Right forelimb (tissue), 1 donor: ENCODE measurements around the gene MESD.
"Not testable (repeated sequence)": the region's sequence is repeated elsewhere in the genome, so short reads cannot be mapped to it uniquely, and the experiment has no call there.

ENCODE experiments used
- DNase-seq: peaks from one replicate; pipeline ENCODE4 v3.0.0-alpha.2; 2018

The MESD gene

DNA sequence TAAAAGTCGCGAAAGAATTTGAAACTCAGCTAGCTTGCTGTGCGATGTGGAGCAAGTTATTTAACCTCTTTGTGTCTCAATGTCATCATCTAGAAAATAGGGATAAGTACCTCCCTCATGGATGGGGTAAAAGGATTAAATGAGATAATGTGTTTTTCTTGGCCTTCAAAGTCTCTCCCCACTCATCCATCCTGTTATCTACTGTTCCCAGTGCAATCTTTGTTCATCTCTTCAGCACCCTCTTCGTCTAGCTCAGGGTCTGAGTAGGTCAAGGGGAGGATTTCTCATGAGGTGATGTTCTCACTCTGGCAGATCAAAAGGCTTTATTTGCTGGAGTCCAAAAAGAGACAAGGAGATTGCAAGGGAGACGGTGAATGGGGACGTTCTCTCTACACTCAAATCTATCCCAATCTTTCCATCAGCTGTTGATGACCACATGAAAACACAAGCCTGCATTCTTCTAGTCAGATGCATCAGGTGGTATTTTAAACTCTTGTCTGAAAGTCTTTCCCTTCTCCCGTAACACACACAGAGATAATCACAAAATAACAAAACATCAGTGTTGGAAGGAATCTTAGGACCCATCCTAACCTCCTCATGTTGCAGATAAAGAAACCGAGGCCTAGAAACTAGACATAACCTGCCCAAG is 1.3 kb downstream of the MESD start:
- DNase-seq: no peak

DNA sequence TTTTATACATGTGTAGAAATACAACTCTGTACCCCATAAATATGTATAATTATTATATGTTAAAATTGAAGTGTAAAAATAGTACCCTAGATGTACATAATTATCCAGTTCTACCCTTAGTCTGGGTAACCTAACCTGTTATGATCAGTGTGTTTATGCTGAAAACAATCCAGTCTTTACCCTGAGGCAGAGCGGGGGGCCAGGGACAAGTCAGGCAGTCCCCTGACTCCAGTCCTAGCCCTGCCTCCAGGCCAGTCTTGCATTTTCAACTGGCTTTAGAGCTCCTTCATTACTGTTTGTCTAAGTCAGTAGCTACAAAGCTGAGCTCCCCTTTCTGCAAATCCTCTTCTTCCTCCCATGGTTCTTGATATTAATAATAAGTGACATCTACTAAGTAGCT is 3.1 kb downstream of the MESD start:
- DNase-seq: no peak

DNA sequence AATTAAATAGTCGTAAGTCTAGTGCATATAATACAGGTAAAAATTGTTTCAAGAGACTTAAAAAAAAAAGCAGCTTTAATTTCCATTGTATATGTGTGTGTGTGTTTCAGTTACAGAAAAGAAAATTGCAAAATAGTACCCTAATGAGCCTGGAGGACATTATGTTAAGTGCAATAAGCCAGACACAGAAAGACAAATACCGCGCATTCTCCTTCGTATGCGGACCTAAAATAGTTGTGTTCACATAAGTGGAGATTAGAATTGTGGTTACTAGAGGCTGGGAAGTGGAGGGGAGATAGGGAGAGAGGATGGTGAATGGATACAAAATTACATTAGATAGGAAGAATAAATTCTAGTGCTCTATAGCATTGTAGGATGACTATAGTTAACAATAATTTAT is 3.6 kb downstream of the MESD start:
- no peak for DNase-seq

DNA sequence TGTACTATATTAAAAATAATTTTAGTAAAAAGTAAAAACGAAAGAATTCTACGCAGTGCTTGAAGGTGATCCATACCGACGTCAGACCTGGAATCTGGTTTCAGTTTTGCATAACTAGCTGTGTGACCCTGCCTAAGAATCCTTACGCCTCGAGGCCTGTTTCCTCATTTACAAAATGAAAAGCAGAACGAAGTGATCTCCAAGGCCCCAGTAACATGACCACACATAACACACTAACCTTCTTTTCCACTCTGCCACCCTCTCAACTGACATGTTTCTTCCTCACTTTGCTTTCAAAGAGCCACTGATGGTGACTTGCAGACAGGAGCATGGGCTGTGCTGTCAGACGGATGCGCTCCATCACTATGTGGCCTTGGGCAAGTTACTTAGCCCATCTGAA is 4.8 kb downstream of the MESD start:
- DNase-seq: no peak

DNA sequence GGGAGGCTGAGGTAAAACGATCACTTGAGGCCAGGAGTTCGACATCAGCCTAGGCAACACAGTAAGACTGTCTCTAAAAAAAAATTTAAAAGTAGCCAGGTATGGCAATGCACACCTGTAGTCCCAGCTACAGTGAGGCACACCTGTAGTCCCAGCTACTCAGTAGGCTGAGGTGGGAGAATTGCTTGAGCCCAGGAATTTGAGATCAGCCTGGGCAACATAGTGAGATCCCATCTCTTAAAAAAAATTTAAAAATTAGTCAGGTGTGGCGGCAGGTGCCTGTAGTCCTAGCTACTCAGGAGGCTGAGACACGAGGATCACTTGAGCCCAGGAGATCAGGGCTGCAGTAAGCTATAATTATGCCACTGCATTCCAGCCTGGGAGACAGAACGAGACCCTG is 6.8 kb downstream of the MESD start:
- no peak for DNase-seq

DNA sequence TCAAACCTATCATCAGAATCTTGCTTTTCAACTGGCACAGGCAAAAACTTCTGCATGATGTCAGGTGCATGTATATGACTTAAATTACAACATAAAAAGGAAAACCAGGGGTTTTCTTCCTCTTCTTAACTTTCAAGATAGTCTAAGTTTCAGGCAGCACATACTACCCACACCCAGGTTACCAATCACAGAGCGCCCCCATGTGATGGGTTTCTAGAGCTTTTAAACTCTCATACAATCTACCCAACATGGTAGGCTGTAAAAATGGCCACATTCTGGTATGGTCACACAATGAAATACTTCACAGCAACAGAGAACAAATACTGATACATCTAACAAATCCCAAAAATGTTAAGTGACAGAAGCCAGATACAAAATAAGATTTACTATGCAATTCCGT is 7.4 kb downstream of the MESD start:
- DNase-seq: no peak

DNA sequence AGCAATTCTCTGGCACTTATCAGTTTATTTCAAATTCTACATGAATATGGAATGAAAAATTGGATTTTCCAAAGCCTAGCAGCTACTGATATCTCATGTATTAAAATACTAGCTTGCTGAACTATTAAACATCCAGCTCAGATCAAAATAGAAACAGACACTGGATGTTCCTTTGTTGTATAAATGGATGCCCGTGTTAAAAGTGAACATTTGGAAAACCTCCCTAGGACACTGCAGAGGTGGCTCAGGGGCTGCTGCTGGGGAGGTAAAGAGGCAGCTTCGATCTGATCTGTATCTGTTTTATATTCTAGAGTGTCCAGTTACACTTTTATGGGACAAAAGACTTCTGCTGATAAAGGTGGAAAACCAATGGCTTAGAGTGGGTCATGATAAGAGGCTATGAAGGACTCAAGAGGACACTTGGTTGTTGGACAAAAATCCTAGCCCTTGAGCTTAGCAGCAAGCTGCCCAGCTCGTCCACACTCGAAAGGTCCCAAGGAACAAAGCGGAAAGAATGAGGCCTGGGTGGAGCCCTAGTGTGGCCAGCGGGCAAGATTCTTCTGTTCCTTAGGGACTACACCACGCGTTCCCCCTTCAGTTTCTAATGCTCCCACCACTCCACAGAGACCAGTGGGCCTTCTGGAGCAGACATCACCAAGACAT is 9.9 kb downstream of the MESD start:
- DNase-seq: no peak

DNA sequence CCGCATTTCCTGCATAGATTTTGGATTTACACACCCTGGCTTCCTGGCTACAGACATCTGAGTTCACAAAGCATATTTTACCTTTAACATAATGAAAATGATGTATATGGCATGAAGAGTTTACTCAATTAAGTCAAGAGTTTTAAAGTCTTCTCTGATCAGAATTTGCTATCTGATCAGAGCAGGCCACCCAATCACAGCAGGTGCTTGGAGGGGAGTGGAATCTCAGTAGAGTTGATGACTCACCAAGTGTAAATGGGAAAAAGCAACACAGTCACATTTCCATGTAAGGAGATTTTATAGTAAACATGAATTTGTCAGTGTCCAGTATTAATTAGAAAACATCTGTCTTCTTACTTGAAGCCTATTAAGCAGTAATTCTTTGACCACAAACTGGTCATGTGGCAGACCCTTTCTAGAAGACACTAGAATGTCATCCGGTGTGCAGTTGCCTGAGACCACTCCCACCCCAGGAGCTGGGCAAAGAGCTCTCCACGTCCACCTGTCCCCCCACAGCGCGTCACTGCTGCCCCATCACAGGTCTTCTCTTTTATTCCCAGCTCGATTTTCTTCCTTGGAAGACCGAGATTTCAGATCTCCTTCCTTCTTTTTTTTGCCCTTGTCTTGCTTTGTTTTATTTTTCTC is 10.8 kb downstream of the MESD start:
- DNase-seq: no peak

DNA sequence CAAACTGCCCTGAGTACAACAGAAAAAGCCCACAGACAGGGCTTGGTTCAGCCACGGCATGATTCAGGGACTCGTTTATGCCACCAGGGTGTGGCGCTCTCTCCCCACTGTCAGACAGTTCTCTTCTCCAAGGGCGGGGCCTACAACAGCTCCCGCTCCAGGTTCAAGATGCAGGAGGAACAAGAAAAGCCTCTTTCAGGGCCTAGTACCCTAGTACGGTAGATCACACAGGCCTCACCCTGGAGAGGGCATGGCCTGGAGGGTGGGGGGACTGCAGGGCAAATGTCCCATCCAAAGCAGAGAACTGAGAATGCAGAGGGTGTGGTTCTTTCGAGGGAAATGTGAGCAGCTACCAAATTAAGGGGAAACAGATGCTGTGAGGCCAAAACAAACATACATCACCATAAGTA is 12.0 kb downstream of the MESD start:
- DNase-seq: peak; percentile 79

DNA sequence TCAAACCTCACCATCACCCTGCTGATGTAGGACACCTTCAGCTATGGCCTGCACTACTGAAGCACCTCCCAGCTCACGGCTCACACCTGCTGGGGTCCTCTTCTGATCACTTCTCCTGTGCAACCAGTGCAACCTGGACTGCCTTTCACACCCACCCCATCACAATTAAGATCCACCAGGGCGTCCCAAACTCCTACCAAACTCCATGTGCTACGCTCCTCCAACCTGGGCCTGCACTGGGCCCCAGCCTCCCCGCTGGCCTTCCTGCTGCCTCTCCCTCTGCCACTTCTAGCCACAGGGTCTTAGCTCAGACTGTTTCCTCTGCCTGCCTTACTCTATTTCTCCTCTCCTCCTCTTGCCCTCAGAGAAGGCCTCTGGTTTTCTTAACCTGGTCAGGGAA is 12.8 kb downstream of the MESD start:
- DNase-seq: no peak

DNA sequence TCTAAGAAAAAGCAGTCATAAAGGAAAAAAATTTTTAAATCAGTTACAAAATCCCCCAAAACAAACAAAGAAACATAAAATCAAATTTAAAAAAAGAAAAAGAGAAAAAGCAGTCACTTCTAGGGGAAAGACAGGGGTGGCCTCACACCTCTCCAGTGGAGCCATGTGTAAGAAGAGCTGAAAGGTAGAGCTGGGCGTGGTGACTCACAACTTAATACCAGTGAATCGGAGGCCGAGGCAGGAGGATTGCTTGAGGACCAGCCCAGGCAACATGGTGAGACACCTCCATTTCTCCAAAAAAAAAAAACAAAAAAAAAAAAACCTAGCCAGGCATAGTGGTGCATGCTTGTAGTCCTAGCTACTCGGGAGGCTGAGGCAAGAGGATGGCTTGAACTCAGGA is 14.7 kb downstream of the MESD start:
- no peak for DNase-seq

DNA sequence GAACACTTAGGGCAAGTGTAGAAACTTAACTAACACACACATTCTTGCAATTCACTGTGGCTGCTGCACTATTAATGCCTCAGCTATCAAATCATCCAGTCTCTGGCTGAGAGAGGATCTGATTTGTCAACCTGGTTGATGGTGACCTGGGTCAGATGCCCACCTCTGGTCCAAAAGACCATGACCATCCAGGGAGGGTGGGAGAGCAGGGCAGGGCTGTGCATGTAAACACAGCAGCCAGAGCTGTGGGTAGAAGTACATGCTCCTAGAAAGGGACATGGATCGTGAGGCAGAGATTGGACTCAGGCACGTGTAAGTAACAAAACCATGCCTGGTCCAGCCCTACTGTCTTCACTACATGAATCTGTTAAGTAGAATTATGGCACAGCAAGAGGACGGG is 17.3 kb downstream of the MESD start:
- DNase-seq: no peak

DNA sequence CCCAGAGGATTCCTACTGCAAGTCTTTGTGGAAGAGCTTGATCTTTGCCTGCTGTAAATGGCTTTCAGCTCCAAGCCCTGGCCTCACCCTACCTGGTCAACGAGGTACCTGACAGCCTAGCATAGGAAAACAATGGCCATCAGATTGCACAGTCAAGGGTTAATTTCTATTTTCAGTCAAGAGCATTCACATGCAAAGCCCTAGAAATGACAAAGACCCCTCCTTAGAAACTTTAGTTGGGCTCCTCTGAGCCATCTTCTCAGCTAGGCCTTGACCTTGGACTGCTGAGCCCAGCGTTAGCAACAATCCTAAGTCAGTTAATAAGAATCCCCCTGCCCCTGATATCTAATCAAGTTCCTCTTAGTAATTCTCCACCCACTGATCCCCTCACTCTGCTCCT is 18.5 kb downstream of the MESD start:
- DNase-seq: no peak

DNA sequence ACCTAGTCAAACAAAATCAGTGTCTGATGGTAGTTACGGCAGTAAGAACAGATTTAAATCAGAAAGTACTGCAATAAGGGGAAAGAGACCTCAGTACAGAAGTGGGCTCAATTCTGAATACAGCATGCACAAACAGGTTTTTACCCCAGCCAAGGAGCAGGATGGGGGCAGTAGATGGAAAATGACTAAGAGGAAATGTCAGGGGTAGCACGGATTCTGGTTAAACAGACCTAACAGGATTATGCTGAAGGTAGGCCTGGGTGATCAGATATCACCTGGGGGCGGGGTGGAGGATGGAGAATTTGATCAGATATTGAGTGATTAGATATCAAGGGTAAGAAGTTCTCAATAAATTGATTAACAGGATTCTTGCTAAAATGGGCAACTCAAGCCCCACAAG is 19.0 kb downstream of the MESD start:
- no peak for DNase-seq

DNA sequence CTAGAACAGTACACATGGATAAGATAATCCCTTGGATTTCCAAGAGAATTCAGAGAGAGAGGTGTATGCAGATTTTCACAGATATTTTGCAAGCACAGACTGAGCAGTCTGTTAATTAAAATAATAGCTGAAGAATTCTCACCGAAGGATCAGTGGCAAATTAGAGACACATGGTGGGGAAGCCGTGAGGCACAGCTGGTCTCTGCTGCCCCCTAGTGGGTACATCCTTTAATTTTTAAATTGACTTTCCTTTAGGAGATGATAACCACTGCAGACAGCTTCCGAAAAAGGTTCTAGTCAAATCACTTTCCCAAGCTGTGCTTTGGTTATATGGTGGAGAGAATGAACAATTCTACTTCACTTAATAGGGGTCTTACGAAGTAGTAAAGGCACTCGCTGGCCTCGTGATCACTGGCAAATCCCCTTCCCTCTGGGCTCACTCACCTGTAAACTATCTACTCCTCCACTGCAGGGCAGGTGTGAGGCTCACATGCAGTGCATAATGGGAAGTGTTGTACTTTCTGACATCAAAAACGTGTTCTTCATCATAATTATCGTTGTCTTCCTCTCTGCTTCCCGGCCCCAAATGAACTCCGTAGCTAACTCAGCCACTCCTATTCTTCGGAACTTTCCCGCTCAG is 19.5 kb downstream of the MESD start:
- DNase-seq: peak; percentile 77

DNA sequence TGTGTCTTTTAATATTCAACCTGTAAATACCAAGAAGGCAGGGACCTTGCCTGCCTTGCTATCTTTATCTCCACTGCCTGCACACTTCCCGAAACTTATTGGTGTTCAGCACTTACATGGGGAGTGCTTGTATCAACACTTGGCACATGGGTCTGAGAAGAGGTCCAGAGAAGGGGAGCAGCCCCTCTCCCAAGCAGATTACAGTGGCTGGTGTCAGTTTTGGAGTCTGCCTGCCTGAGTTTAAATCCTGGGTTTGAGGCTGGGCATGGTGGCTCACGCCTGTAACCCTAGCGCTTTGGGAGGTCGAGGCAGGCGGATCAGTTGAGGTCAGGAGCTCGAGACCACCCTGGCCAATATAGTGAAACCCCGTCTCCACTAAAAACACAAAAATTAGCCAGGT is 20.3 kb downstream of the MESD start:
- no peak for DNase-seq

DNA sequence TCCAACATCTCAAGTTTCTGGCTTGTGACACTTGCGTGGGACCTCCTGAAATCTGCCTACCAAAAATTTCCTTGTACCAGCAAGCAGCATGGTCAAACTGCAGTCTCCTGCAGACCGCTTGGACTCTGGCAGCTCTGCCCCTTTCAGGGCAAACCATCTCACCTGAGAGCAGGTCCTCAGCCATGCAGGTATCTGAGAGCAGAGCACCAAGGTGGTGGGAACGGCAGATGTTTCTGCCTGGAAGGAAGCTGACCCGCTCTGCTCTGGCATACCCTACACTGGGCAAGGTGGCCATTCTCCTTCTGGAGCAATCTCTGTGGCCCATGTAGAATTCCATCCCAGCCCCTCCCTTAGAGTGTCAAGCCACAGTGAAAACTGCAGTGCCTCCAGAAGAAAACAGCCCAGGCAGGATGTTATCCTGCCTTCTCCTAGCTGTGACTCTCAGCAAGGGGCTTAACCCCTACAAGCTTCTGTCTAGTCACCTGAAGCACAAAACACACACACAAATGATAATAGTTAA is 21.6 kb downstream of the MESD start:
- DNase-seq: no peak

DNA sequence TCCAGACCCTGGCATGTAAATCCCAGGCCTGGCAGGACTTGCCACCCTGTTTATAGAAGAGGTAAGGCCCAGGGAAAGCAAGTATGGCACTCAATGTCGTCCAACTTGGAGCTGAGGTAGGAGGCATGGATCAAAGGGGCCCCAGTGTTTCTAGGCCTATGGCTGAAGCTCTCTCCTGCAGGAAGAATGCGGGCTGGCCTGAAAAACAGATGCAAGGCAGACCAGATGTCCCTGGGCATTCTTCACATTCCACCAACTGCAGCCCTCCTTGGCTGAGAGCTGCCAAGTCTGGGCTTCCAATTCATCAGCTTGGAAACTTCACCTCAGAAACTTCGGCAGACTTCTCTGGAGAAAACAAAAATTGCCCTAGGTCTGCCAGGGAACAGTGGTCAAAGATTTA is 22.2 kb downstream of the MESD start:
- peak; percentile 57 for DNase-seq

DNA sequence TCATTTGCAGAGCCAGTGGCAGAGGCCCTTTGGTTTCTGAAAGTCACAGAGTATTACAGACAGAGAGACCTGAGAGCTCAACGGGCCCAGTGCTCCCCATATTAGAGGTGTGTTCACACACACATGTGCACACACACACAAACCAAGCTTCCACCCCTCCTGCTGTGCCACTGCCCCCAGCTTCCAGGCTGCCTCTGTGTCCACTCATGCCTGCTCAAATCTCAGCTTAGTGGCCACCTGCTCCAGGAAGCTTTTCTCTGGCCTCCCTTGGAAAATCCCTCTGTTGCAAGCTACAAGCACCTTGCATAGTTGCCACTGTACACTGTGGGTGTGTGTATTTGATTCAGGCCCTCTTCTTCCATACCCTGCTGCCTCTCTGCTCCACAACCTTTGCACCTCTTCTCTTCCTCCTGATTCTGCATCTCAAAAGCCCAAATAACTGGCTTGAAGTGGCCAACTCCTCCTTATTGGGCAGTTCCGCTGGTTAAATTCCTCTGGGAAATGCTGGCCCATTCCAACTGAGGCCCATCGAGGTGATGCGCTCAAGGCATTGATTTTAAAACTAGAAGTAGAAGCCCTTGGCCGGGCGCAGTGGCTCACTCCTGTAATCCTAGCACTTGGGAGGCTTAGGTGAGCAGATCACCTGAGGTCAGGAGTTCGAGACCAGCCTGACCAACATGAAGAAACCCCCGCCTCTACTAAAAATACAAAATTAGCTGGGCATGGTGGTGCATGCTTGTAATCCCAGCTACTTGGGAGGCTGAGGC is 23.0 kb downstream of the MESD start:
- no peak for DNase-seq

DNA sequence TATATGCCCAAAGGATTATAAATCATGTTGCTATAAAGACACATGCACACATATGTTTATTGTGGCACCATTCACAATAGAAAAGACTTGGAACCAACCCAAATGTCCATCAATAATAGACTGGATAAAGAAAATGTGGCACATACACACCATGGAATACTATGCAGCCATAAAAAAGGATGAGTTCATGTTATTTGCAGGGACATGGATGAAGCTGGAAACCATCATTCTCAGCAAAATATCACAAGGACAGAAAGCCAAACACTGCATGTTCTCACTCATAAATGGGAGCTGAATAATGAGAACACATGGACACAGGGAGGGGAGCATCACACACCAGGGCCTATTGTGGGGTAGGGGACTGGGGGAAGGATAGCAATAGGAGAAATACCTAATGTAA is 24.2 kb downstream of the MESD start:
- not testable (repeated sequence) for DNase-seq

DNA sequence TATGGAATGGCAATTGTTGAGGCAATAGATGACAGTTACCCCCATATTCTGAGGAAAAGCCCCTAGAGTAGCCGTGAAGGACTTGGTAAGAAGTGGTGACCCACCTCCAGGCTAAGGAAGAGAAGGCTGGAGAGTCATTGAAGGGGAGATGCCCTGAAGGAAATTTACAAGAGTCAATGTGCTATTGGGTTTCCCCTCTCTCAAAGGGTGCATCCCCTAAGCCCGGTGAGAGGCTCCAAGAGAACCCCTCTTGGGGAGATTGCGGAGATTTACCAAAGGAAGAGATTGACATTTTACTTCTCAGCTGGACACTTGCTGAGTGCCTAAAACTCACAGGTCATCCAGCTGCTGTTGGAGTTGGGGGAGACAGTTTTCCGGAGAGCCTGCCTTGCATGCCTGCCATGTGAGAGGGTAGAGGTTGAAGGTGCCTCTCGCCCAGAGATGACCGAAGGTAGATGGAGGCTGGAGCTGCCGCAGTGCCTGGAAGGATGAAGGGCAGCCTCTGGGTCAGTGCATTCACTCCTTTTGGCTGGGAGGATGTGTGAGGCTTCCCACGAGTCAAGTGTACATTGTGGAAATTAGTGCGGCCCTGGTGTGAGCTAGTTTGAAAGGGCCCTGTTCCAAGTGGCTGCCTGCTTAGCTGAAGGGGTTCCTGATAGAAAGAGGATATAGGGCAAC is 30.7 kb downstream of the MESD start:
- no peak for DNase-seq

DNA sequence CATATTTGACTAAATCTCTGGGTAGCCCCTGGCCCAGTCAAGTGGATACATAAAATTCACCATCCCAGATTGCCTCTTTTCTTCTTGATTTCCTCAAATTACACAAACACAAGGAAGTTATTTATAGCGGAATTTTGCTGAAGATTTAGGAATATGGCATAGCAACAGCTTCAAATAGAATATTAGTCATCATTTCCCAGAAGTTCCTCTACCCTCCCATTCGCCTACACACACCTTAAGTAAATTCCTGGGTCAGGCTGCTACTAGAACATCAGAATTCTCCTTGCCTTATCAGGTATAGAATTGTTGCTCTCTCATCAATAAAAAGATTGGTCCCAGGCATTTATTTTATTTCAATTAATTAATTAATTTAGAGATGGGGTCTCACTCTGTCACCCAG is 31.6 kb downstream of the MESD start:
- no peak for DNase-seq

DNA sequence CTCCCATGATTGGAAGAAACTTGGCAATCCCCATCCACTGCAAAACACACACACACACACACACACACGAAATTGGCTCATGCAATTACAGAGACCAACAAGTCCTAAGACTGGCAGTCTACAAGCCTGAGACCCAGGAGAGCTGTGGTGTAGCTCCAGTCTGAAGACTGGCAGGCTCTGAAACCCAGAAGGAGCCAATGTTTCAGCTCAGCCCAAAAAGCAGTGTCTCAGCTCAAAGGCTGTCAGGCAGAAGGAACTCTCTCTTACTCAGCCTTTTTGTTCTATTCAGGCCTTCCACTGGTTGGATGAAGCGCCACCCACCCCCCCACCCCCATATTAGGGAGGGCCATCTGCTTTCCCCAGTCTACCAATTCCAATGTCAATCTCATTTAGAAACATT is 32.1 kb downstream of the MESD start:
- no peak for DNase-seq
